ENCODE measurements around the gene NUDT4.

NUDT4 gene

GRCh38 chr12:93377252-93378195 is at the start of gene NUDT4:
TSS of gene NUDT4 (plus strand) at chr12:93377925. CDS start at chr12:93378323, 398 bp downstream.
- DNase-seq, result peak; percentile 89

- DNase-seq, result no peak
These were observed 44.7 kb upstream of the NUDT4 start for GRCh38 chr12:93333054-93333453.

DNA sequence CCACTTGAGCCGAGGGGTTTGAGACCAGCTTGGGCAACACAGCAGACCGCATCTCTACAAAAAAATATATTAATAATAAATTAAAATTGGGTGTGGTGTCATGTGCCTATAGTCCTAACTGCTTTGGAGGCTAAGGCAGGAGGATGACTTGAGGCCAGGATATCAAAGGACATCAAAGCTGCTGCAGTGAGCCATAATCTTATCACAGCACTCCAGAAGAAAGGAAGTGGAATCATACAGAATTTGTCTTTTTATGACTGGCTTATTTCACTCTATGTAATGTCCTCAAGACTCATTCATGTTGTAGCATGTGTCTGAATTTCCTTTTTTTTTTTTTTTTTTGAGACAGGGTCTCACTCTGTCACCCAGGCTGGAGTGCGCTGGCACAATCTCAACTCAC is 43.9 kb upstream of the NUDT4 start:
- DNase-seq, result no peak

- DNase-seq, result no peak
These were observed 42.0 kb upstream of the NUDT4 start for GRCh38 chr12:93335603-93336162.

GRCh38 chr12:93336291-93336741 is 41.4 kb upstream of the NUDT4 start:
- DNase-seq, result no peak

GRCh38 chr12:93338598-93338997 is 39.1 kb upstream of the NUDT4 start:
- no peak for DNase-seq

DNA sequence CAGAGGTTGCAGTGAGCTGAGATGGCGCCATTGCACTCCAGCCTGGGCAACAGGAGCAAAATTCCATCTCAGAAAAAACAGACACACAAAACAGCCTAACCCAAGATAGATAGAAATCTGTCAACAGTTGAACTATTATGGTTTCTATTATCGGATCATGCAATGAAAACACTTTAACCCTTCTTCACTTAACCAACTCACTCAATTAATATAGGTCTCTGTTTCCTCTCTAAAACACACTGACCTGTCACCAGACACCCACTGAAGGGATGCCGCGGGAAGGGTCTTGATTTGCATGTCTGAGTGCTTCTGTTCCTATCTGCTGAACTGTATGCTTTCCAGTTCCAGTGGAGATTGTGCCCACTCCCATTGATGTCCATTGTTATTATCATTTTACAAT is 38.0 kb upstream of the NUDT4 start:
- no peak for DNase-seq

DNA sequence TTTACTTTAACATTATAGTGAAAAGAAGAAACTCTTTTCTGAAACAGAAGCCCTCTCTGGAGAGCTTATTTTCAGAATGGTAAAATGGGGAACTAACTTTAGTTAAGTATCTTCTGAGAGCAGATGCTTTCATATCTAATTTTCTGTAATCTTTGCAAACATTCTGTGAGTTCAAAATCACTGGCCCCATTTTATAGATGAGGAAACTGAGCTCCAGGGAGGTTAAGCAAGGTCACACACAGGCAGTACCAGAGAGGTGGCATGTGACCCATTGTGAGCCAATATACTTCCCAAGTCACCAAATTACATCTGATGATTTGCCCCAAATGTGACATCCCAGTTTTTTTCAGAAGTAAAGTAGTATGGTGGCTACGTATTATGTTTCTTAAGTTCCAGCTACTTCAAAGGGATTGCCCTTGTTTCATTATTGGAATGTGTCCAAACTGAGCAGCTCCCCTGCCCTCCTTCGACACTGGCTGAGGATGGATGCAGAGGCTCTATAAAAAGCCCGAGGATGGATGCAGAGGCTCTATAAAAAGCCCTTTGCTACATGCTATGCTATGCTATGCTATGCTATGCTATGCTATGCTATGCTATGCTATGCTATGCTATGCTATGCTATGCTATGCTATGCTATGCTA is 36.2 kb upstream of the NUDT4 start:
- DNase-seq, result no peak

- DNase-seq, result no peak
These were observed 30.5 kb upstream of the NUDT4 start for GRCh38 chr12:93347054-93347785.

DNA sequence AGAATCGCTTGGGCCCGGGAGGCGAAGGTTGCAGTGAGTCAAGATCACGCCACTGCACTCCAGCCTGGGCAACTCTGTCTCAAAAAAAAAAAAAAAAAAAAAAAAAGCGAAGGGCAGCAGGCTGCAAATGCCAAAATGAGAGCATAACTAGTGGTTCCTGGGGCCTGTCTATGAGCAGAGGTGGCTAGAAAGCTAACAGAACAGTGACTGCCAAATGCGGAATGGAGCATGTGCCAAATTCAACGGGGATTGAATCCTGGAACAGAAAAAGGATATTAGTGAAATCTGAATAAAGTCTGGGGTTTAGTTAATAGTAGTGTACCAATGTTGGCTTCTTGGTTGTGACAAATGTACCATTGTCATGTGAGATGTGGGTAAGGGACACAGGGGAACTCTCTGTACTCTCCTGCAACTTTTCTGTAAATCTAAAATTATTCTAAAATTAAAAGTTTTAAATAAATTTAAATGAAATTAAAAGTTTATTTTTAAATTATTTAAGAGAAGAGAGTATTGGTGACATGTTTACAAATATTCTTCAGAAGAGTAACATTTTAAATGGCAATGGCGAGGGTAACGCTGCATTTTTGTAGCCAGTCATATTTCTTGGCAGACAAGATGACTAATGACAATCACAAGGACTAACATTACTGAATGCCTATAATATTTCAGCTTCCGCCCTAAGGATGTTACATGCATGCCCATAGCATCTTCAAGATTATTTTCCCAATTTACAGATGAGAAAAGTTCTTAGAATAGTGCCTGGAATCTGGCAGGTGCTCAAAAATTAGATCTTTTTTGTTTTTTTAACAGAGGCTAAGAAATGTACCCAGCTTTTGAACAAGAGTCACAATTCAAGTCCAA is 28.9 kb upstream of the NUDT4 start:
- DNase-seq, result no peak

- no peak for DNase-seq
These were observed 26.0 kb upstream of the NUDT4 start for GRCh38 chr12:93351726-93352125.

GRCh38 chr12:93352321-93352720 is 25.4 kb upstream of the NUDT4 start:
- no peak for DNase-seq

DNA sequence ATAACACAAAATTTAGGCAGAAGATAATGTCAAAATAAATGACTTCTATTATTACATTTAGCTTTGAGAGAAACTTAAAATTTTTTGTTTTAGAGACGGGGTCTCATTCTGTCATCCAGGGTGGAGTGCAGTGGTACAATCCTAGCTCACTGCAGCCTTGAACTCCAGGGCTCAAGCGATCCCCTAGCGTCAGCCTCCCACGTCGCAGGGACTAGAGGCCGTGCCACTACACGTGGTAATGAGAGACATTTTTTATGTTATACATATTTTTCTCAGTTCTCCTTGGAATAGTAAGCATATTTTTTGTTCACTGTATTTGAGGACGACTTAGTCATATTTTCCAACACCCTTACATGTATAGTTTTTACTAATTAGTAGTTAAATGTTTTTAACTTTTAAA is 21.5 kb upstream of the NUDT4 start:
- DNase-seq, result no peak

GRCh38 chr12:93358058-93358457 is 19.7 kb upstream of the NUDT4 start:
- no peak for DNase-seq

GRCh38 chr12:93358821-93359220 is 18.9 kb upstream of the NUDT4 start:
- no peak for DNase-seq

DNA sequence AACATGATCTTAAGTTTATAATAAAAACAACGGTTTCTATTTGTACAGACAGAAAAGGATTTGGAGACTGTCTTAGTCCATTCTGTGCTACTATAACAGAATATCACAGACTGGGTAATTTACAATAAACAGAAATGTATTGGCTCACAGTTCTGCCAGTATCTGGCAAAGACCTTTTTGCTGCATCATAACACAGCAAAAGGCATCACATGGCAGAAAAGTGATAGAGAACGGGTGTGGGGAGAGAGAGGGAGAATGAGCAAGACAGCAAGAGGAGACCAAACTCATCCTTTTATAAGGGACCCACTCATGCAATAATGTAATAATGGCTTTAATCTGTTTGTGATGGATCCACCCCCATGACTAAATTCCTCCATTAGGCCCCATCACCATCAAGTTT is 17.0 kb upstream of the NUDT4 start:
- DNase-seq, result no peak

GRCh38 chr12:93361151-93361919 is 16.4 kb upstream of the NUDT4 start:
- DNase-seq, result no peak

DNA sequence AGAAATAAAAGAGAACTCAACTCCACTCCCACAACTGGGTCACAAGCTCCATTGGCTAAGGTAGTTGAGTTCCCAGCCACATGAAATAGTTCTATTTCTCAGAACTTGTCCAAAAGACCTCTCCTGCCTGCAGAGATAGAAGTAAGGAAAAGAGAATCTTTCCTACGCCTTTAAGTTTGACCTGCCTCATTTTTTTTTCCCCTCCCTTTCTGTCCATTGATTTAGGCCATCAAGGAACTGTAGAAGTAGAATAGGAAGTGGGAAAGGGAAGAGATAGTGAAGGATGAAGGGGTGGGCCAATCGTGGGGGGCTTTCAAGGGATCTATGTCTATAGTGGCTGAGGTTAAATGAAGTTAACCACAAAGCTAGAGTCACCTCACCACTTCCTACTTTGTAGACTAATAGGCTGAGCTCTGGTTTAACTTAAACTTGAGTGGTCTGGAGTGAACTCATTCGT is 13.9 kb upstream of the NUDT4 start:
- DNase-seq, result no peak

- DNase-seq, result no peak
These were observed 11.9 kb upstream of the NUDT4 start for GRCh38 chr12:93365616-93366405.

DNA sequence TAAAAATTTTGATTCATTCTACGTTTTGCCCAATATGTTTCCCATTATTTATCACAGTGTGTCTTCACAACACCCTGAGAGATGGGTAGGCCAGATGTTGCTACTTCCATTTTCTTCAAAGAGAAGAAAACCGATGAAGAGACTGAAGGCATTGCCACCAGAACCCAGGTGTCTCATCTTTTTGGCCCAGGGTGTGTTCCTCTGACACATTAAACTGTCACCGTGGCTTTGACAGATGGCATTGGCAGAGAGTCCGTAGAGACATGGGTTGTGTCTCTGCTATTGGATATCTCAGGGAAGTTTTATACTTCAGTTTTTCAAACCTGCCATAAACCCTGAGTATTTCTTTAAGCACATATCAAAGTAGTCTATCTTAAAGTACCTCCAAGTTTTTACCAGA is 11.3 kb upstream of the NUDT4 start:
- no peak for DNase-seq

Data from NCI-H1105 treated with DMSO at 0.1 percent for 48 hours (cell line).